Right renal pelvis (tissue), 4 donors: ENCODE data around the gene GTF2F1. TPM values are rescaled to one million over a fixed set of nuclear protein-coding genes. Genes with fewer than 3 reads are reported as not detected.
"Not testable (repeated sequence)": the region's sequence is repeated elsewhere in the genome, so short reads cannot be mapped to it uniquely, and the experiment has no call there.

ENCODE experiments used
- DNase-seq, 4 donors: peaks; one replicate each; pipeline ENCODE4 v3.0.0-alpha.2; 2013; ENCODE audit warnings: low read depth in 4 of 4, low spot score in 3 of 4, missing footprints in 1 of 4
- polyA plus RNA-seq, 4 donors: library from polyadenylated mRNA; unstranded; fragments of 120-200 nt; gene quantifications; one replicate each; pipeline ENCODE4 v1.2.1, GENCODE V29; 2013; ENCODE audit not compliant: insufficient read length in 4 of 4

GTF2F1 gene
- 100 to 1,000 TPM in 1 of 4 donors, 10 to 100 TPM in 3; 85.2 to 111 (median 90.7) TPM for polyA plus RNA-seq

GRCh38 chr19:6393074-6393982 is at the start of gene GTF2F1:
GTF2F1 (minus strand) TSS chr19:6393164; CDS start chr19:6392995, 169 bp downstream.
- DNase-seq: peak; percentile 95 to 97 (median 96)

GRCh38 chr19:6442087-6442688 is 49.2 kb upstream of the GTF2F1 start:
- DNase-seq: no peak

DNA sequence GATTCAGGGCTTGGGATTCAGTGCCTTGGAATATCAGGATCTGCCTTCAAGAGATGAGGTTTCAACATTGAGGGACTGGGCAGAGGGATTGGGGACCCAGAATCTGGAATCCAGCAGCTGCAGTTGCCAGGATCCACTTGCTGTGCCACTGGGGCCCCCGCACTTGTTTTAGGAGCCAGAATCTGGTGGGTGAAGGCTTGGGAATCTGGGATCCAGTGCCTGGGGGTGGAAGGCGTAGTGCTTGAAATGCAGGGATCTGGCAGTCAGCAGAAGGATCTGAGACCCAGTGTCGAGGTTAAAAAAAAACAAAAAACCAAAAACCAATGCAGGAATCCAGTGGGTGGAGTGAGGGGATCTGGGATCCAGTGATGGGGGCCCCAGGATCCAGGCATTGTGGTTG is 47.9 kb upstream of the GTF2F1 start:
- no peak for DNase-seq

GRCh38 chr19:6439743-6440142 is 46.8 kb upstream of the GTF2F1 start:
- DNase-seq: no peak

GRCh38 chr19:6433663-6434062 is 40.7 kb upstream of the GTF2F1 start, which contains the start of gene SLC25A41:
SLC25A41 (minus strand) TSS chr19:6433763; CDS start chr19:6433693, 70 bp downstream.
- no peak for DNase-seq

DNA sequence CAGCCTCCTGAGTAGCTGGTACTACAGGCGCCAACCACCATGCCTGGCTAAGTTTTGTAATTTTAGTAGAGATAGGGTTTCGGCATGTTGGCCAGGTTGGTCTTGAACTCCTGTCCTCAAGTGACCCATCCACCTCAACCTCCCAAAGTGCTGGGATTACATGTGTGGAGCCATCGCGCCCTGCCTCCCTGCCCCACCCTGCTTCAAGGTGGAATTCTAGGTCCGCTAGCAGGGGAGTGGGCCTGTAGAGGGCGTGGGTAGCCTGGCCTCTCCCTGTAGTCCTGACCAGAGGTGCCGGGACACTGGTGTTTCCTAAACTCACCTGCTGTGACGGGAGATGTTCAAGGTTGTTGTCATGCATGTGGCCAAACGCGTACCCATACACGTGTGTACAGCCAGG is 40.2 kb upstream of the GTF2F1 start:
- no peak for DNase-seq

GRCh38 chr19:6431891-6432290 is 38.9 kb upstream of the GTF2F1 start:
- DNase-seq: no peak

DNA sequence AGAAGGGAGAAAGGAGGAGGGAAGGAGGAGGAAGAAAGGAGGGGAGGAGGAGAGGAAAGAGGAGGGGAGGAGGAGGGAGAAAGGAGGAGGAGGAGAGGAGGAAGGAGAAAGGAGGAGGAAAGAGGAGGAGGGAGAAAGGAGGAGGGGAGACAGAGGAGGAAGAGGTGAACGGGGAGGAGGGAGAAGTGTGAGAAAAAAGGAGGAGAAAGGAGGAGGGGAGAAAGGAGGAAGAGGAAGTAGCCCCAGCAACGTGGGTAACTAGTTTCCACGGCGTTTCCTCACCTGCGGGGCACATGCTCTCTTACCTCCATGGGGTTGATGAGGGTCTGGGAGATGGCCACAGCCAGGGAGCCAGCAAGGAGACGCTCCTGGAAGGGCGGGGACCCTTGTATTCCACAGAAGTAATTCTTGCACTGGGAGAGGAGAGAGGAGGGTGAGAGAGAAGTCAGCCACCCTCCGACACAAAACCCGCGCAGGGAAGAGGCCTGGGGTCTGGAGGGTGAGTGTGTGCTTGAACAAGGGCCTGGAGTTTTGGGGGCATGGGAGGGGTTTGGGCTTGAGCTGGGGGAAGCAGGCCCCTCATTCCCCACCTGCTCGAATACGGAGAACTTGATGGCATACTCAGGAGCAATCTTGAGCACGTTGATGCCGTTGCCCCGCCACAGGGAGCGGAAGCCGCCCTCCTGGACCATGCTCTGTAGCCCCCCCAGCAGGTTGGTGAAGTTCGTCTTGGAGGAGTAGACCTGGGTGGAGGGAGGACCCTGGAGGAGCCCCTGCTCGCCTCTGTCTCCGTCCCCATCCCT is 36.7 kb upstream of the GTF2F1 start:
- DNase-seq: no peak

DNA sequence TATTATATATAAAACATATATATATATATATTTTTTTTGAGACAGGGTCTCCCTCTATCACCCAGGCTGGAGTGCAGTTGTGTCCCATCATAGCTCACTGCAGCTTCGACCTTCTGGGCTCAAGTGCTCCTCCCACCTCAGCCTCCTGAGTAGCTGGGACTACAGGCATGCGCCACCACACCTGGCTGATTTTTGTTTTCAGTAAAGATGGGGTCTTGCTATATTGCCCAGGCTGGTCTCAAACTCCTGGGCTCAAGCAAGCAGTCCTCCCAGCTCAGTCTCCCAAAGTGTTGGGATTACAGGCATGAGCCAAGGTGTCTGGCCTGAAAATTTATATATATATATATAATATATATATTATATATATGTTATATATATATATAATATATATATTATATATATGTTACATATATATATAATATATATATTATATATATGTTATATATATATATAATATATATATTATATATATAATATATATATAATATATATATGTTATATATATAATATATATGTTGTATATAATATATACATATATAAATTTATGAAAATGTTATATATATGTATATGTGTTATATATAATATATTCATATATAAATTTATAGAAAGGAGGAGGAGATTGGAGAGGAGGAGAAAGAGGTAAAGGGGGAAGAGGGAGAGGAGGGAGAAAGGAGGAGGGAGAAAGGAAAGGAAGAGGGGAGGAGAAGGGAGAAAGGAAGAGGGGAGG is 35.9 kb upstream of the GTF2F1 start:
- DNase-seq: not testable (repeated sequence)

DNA sequence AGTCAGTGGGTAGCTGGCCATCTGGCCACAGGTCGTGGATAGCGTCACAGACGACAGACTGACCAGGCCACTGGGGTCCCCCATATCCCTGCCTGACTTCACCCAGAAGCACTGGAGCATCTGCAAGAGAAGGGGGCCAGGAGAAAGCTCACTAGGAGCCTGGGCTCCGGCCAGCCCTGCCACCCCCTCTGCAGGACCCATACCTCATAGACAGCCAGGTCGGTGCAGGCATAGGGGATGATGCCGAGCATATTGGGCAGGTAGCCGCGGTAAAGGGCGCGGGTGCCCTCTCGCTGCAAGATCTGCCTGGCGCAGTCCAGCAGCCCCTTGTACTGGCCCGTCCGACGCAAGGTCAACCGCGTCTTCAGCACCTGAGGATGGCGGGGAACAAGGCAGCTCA is 34.2 kb upstream of the GTF2F1 start:
- DNase-seq: no peak

DNA sequence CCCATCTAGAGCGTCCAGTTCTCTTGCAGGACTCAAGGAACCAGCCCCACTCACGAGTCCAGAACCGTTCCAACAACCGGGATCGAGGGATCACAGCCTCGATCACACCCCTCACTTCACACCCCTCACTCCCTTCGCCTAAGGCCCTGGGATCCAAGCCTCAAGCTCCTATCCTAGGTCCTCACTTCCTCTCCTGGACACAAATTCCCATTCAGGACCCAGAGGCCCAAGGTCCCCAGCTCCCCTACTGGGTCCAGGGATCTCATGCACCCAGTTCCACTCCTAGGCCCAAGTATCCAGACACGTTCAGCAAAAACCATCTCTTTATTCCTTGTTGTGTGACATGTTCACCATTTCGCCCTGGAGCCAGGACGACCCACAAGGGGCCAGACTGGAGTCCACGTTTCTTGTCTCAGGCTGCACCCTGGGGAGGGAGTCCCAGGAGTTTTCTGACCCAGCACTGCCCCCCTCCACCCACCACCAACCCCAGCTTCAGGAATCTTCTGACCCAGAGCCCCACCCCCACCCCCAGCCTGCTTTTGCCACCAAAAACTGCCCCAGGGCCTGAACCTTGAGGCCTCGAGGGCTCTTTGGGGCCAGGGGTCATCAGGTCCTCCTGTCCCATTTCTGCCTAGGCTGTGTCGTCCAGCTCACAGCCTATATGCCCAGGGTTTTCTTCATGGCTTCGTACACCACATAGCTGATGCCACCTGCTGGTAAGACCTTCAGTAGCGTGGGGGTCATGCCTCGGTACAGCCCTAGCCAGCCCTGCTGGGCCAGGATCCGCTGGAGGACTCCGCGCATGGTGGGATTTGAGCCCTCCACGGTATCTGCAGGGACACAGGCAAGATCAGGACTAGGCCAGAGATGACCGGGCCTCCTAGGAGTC is 33.0 kb upstream of the GTF2F1 start:
- no peak for DNase-seq

- peak; percentile 99 to 100 (median 100) for DNase-seq
These were observed 32.2 kb upstream of the GTF2F1 start for GRCh38 chr19:6424939-6425731.

DNA sequence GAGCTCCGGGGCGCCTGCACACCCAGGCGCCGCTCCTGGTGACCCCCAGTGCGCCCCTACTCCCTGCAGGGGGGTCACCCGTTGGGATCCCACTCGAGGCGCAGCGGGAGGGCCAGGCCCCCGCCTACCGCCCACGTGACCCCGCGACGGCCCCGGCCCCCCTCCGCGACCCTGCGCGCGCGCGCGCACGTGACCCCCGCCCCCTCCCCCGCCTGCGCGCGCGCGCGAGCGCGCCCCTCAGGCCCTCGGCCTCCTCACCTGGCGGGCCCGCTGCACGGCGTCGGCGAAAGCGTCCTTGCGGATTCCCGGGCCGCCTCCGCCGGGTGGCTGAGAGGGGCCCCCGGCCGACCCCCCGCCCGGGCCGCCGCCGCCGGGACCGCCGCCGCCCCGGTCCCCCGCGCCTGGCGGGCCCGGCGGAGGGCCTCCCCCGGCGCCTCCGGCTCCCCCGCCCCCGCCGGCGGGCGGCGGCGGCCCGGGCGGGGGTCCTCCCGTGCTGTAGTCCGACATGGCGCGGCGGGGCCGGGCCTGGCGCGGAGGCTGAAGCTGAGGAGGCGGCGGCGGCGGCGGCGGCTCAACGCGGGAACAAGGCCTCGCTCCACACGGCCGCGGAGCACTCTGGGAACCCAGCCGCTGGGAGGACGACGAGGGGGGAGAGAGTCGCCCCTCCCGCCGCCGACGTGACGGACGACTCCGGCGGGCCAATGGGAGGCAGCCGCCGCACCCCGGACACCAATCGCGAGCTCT is 31.4 kb upstream of the GTF2F1 start, which contains the start of gene KHSRP:
TSS of gene KHSRP (minus strand) at position 617 of the 744 bp plus-strand sequence. CDS start at position 507, 110 bp downstream.
- peak in 1 of 4 donors; percentile 96 for DNase-seq

GRCh38 chr19:6423499-6424194 is 30.7 kb upstream of the GTF2F1 start:
- DNase-seq: no peak

- no peak for DNase-seq
These were observed 28.4 kb upstream of the GTF2F1 start for GRCh38 chr19:6421075-6422014.

- no peak for DNase-seq
These were observed 25.6 kb upstream of the GTF2F1 start for GRCh38 chr19:6418562-6418932.
